ENCODE data around the gene EPB41.

EPB41 gene

GRCh38 chr1:29117381-29117780 lies 203.0 kb downstream of the EPB41 start:
- no peak for DNase-seq (ENCODE audit: low read depth)
- TF ChIP-seq, protein P1, sequence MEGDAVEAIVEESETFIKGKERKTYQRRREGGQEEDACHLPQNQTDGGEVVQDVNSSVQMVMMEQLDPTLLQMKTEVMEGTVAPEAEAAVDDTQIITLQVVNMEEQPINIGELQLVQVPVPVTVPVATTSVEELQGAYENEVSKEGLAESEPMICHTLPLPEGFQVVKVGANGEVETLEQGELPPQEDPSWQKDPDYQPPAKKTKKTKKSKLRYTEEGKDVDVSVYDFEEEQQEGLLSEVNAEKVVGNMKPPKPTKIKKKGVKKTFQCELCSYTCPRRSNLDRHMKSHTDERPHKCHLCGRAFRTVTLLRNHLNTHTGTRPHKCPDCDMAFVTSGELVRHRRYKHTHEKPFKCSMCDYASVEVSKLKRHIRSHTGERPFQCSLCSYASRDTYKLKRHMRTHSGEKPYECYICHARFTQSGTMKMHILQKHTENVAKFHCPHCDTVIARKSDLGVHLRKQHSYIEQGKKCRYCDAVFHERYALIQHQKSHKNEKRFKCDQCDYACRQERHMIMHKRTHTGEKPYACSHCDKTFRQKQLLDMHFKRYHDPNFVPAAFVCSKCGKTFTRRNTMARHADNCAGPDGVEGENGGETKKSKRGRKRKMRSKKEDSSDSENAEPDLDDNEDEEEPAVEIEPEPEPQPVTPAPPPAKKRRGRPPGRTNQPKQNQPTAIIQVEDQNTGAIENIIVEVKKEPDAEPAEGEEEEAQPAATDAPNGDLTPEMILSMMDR (IDR thresholded peaks at IDR 0.05; ENCODE audit: control insufficient read depth, insufficient read depth, low read depth, low read length, missing control alignments) = peak; percentile 36

DNA sequence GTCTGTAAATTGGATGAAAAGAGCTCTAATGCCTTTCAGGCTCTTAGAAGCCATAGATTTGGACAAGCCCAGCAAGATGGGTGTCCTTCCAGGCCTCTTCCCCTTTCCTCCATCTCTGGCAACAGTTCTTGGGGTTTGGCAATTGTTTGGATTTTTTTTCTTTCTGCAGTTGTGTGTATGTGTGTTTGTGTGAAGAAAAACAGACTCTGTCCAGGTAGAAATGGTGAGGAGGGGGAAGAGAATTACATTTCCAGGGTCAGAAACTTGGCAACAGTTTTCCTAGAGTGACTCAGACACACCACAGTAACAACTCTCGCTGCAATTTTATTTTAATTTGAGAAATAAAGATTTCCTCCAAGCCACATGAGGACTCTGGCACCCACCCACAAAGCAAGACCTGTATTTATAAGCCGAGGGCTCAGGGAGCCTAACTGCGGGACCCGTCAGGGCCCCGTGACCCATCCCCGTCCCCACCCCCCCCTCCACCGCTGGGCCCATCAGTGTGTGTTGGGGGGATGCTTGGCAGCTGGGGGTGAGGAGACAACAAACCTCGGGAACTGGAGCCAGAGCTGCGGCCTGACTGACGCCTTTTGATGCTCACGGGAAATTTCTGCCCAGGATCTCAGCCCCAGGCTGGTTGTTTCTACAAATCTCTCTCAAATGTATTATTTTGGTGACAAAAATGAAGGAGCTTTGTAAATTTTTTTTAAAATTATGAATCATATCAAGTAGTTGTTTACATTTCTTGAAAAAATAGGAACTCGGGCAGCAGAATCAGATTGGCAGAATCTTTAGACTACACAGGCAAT lies 205.0 kb downstream of the EPB41 start:
- no peak for DNase-seq (ENCODE audit: low read depth)
- H3K4me3 ChIP-seq (ENCODE audit: control insufficient read depth, low read depth, low read length) = no peak overlapping the region
- TF ChIP-seq, protein P1 (IDR thresholded peaks at IDR 0.05; ENCODE audit: control insufficient read depth, insufficient read depth, low read depth, low read length, missing control alignments) = no peak

More at GRCh38 chr1:29117381-29117780, 203.0 kb downstream of the EPB41 start:
- H3K4me3 ChIP-seq (ENCODE audit: control insufficient read depth, low read depth, low read length) = no peak overlapping the region

- TF ChIP-seq, protein P1 (IDR thresholded peaks at IDR 0.05; ENCODE audit: control insufficient read depth, insufficient read depth, low read depth, low read length, missing control alignments) = no peak
- H3K4me3 ChIP-seq (ENCODE audit: control insufficient read depth, low read depth, low read length) = no peak overlapping the region
- DNase-seq (ENCODE audit: low read depth) = no peak
These were observed 206.0 kb downstream of the EPB41 start for GRCh38 chr1:29120367-29120766.

DNA sequence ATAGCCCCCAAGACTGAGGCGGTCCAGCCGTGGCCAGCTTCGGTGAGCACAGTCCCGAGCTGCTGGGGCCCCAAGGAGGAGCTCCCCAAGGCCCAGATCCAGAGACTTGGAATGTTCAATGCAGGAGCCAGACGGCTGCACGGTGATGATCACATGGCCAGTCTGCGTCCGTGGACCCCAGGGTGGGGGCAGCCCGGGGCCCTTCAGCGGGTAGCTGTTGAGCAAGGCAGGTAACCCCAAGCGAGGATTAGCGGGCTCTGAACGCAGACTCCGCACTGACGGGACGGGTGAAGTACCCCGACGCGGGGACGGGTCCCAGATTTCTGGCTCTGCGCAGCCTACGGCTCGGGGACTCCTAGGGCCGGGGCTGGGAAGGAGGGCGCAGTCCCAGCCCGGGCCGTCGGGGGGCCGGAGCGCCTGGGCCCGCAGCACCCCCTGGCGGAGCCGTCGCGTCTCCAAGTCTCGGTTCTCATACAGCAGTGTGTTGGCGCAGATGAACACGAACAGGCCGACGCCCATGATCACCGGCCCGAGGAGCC lies 206.6 kb downstream of the EPB41 start:
- TF ChIP-seq, protein P1 (IDR thresholded peaks at IDR 0.05; ENCODE audit: control insufficient read depth, insufficient read depth, low read depth, low read length, missing control alignments) = peak; percentile 50
- no peak for DNase-seq (ENCODE audit: low read depth)
- H3K4me3 ChIP-seq (ENCODE audit: control insufficient read depth, low read depth, low read length) = no peak overlapping the region

DNA sequence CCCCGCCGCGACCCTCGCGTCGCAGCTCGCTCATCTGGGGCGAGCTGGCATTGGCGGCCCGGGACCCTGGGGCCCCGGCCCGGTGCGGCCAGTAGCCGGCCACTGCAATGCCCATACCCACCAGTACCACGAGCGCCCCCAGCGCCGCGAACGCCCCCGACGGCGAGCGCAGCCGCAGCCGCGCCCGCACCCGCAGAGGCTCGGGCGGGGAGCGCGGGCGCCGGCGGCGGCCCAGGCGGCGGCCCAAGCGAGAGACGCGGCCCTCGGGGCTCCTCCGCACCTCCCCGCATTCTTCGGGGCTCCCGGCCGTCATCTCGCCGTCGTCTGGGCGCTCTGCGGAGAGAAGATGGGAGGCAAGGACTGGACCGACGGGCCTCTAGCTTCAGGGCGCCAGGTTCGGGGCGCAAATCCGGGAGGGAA lies 207.2 kb downstream of the EPB41 start:
- TF ChIP-seq, protein P1 (IDR thresholded peaks at IDR 0.05; ENCODE audit: control insufficient read depth, insufficient read depth, low read depth, low read length, missing control alignments) = no peak
- H3K4me3 ChIP-seq (ENCODE audit: control insufficient read depth, low read depth, low read length) = peak overlapping the region; percentile 83
- DNase-seq (ENCODE audit: low read depth) = no peak

DNA sequence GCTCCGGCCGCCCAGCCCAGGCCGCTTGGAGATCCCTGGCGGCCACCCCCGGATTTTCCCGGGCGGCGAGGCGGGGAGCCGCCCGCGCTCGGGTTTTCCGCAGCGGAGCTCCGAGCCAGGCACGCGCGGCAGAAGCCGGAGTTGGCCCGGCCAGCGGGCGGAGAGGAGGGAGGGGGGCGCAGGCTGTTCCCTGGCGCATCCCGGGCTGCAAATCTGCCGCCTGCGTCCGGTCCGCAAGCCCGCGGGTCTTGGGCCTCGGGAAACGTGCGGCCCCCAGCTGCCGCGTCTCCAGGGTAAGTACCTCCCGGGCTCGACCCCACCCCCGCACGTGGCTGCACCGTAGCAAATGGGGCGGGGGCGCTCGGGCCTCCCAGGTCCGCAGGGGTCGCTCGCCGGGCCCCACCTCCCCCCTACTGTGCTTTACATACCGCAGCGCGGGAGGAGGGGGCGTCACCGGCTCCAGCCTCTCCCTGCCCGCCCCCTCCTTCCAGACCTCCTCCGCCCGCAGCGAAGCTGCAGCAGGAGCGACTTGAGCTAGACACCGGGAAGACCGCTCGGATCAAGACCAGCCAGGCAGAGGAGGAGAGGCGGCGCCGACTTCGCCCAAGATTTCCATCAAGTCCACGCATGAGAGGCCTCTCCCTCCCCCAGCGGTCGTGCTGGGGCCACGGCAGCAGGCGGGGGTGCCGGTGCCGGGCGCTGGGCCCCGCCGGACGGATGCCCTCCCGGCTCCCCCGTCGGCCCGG lies 207.7 kb downstream of the EPB41 start:
- TF ChIP-seq, protein P1 (IDR thresholded peaks at IDR 0.05; ENCODE audit: control insufficient read depth, insufficient read depth, low read depth, low read length, missing control alignments) = no peak
- DNase-seq (ENCODE audit: low read depth) = no peak
- H3K4me3 ChIP-seq (ENCODE audit: control insufficient read depth, low read depth, low read length) = peak overlapping the region; percentile 83

All from AG09309 (cell line).